ENCODE data around the gene AGPS.

GRCh38 chr2:177582000-177582399 is 189.4 kb downstream of the AGPS start:
- TF ChIP-seq CTCF (IDR thresholded peaks at IDR 0.05; ENCODE audit: low read depth, low read length, missing input control) (no peak), FOXA1 (IDR thresholded peaks at IDR 0.05) (no peak), MAX (IDR thresholded peaks at IDR 0.05) (no peak), REST (IDR thresholded peaks at IDR 0.05) (no peak), RAD21 (IDR thresholded peaks at IDR 0.05) (no peak), GABPA (IDR thresholded peaks at IDR 0.05 in 1 of 2, conservative IDR thresholded peaks at IDR 0.05 in 1 of 2) (no peak), TAF1 (conservative IDR thresholded peaks at IDR 0.05) (no peak)
